GM20000 (cell line): ENCODE data around the gene SI.

Experiments used
- DNase-seq: peaks from one replicate; pipeline ENCODE4 v3.0.0; 2012; ENCODE audit warnings: low spot score
- TF ChIP-seq, protein P1 (sequence below): IDR thresholded peaks from 2 replicates; pipeline ENCODE4 v1.5.1; 2012; ENCODE audit warnings: mild to moderate bottlenecking, control low read depth; ENCODE audit errors: extremely low read depth, missing control alignments

The SI gene

DNA sequence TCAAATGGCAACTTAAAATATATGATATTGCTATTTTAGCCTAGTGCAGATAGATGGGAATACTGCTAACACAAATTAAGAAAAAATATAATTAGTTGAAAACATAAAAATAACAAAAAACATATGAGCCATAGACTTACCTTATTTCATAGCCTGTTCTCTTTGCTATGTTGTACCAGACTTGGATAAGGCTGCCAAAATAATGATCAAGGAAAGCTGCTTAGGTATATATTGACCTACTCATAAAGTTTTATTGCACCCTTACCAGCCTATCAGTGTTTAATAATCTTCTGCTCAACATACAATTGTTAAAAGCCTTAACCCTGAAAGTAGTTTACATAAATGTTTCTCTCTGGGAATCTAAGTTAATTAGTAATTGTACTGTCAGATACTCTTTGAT lies at the start of gene SI:
Gene SI (minus strand): TSS at position 204 of the 400 bp plus-strand sequence. CDS start 2,484 bp downstream, outside the sequence.
- TF ChIP-seq, protein P1, sequence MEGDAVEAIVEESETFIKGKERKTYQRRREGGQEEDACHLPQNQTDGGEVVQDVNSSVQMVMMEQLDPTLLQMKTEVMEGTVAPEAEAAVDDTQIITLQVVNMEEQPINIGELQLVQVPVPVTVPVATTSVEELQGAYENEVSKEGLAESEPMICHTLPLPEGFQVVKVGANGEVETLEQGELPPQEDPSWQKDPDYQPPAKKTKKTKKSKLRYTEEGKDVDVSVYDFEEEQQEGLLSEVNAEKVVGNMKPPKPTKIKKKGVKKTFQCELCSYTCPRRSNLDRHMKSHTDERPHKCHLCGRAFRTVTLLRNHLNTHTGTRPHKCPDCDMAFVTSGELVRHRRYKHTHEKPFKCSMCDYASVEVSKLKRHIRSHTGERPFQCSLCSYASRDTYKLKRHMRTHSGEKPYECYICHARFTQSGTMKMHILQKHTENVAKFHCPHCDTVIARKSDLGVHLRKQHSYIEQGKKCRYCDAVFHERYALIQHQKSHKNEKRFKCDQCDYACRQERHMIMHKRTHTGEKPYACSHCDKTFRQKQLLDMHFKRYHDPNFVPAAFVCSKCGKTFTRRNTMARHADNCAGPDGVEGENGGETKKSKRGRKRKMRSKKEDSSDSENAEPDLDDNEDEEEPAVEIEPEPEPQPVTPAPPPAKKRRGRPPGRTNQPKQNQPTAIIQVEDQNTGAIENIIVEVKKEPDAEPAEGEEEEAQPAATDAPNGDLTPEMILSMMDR = no peak

DNA sequence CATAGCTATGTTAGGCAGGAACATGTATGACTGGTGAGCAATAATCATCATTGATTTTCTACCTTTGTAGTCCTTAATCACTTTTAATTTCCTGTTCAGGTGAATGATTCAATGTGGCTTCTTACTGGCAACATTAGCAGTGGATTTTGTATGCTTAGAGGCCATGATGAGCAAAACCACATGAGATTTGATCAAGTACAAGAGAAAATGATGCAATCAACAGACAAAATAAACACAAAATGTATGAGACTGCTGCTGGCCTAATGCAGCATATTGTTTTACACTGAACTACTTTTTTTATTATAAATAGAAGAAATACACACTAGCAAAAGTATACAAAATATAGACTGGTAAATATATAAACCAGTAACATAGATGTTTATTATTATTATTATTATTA lies 47.5 kb upstream of the SI start:
- TF ChIP-seq, protein P1 = no peak
- DNase-seq = no peak

More for the DNA sequence above, at the start of gene SI:
- DNase-seq = no peak

DNA sequence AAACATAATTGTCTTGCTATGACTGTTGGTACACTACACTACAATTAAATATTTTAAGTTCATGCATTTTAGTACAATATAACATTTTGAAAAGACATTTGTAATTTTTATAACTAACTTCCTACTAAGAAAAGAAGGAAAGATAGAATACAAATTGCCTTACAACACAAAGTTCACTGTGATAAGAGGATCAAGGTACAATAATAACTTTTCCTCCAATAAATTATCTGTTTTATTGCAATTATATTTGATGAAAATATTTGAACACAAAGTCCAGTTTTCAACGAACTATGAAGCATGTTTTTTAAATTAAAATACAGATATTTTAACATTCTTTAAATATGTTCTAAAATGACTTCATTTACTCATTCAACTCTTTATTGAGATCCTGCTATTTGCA lies 33.1 kb upstream of the SI start:
- TF ChIP-seq, protein P1 = no peak
- DNase-seq = no peak

DNA sequence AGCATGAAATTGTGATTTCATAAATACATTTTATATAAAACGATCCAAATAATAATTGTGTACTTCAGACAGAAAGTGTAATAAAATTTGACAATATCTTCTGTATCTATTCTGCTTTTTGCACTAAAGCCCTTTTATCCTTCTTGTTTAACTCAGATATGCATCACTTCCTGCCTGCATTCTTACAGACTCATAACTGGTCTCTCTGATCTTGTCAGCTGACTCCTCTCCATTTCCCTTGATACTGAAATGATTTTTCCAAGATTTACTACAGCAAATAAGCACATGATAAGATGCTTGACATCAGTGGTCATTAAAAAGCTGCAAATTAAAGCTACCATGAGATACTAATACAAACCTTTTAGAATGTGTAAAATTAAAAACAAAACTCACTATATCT lies 25.3 kb upstream of the SI start:
- DNase-seq = no peak
- TF ChIP-seq, protein P1 = no peak

DNA sequence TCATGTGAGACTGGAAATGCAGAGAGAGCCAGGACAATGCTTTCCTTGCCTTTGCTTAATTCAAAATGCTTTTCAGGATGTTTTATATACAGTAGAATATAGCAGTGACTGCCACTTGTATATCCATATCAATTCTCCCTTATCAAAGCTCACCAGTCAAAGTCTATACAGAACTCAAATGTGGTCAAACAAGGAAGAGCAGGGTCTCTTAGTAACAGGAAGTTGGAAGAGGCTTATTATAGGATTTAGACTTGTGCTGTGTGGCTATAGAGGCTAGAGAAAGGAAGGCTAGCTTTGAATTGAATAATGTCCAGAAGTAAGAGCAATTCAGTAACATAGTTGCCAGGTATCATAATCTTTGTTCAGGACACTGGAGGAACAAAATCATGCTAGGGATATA lies 4.4 kb upstream of the SI start:
- TF ChIP-seq, protein P1 = no peak
- no peak for DNase-seq

DNA sequence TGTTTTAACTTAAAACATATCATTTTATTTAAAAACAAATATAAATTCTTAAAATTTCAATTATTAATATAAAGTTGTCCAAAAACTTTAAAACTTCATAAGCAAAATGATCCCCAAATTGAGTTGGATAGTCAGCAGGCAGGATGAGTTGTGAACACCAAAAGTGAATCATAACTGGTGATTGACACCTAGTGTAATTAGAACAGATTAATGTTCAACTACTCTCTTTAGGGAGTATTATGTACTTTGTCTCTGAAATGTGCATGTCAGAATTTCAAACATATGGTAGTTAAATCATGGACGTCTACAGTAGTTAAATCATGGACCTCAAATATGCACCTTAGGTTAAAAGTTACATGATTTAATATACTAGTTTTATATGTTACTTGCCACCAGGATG lies 2.9 kb upstream of the SI start:
- TF ChIP-seq, protein P1 = no peak
- DNase-seq = no peak

DNA sequence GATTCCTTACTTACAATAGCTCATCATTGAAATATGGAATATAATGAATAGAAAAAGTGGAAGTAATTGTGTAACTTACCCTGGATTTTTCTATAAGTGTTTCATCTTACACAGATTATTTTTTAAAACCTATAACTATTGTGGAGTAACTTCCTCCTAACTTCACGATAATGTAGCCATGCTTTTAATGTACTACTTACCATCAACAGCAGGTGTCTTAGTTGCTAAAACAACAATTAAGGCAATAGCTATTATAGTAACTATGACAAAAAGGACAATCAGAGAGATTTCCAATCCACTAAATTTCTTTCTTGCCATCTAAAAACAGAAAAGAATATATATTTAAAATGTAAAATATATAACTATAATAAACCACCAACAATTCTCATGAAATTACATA lies 2.6 kb downstream of the SI start:
- TF ChIP-seq, protein P1 = no peak
- no peak for DNase-seq
